ENCODE data around the gene NMRK1. TPM values are rescaled to one million over a fixed set of nuclear protein-coding genes. Genes with fewer than 3 reads are reported as not detected.

NMRK1 gene
- total and polyA plus RNA-seq, 2 donors = 26.1 to 126 TPM

GRCh38 chr9:75123696-75124095 is 35.7 kb upstream of the NMRK1 start:
- no peak for DNase-seq (ENCODE audit: low read depth in 6 of 9, low spot score in 9 of 9)
- peaks cover 8 to 20% of the 10 kb centered on the region in 2 donors for H3K36me3 ChIP-seq (ENCODE audit: control insufficient read depth in 2 of 2, insufficient read depth in 2 of 2, low read length in 1 of 2)
- H3K27ac ChIP-seq (ENCODE audit: low read depth in 1 of 2, low read length in 1 of 2) = no peak overlapping the region
- no peaks in the 10 kb centered on the region for H3K27me3 ChIP-seq (ENCODE audit: control insufficient read depth in 2 of 2, insufficient read depth in 1 of 2, low read length in 1 of 2)
- H3K4me1 ChIP-seq (ENCODE audit: control insufficient read depth in 2 of 2, insufficient read depth in 2 of 2, low read length in 2 of 2) = no peaks in the 10 kb centered on the region
- no peaks in the 10 kb centered on the region for H3K9me3 ChIP-seq (ENCODE audit: control insufficient read depth in 2 of 2, insufficient read depth in 1 of 2, low read length in 1 of 2)
- WGBS = 98% methylated on average over 10 of the region's 10 CpGs
- H3K4me3 ChIP-seq (ENCODE audit: low read length in 2 of 2) = no peak overlapping the region

DNA sequence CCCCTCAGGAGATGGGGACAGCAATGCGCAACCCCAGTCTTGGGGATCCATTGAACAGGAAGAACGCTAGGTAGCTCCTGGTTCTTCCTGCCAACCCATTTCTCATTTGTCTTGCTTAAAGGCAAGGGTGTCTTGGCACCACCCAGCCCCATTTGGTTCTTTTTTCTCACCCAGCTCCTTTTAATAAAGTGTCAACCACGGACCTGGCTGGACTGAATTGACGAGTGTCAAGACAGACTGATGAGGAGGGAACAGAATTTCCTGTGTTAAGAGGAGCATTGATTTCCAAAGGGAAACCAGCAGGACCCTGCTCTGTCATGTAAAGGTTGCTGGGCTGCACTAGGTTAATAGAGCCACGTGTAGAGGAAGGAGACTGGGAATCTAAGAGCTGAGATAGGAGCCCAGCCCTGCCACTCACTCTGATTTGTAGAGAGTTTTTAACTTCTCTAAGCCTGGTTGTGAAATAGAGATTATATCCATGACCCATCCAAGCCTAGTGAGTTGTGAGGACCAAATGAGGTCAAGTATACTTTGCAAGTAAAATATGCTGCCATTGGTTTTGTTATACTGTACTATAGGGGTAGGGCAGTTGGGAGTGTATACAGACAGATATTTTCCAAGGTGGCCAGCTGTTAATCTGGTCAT is 34.1 kb upstream of the NMRK1 start:
- WGBS = 97% methylated on average over 5 of the region's 5 CpGs
- H3K36me3 ChIP-seq (ENCODE audit: control insufficient read depth in 2 of 2, insufficient read depth in 2 of 2, low read length in 1 of 2) = peaks cover 10 to 29% of the 10 kb centered on the region in 2 donors
- no peak overlapping the region for H3K27ac ChIP-seq (ENCODE audit: low read depth in 1 of 2, low read length in 1 of 2)
- no peaks in the 10 kb centered on the region for H3K9me3 ChIP-seq (ENCODE audit: control insufficient read depth in 2 of 2, insufficient read depth in 1 of 2, low read length in 1 of 2)
- no peaks in the 10 kb centered on the region for H3K27me3 ChIP-seq (ENCODE audit: control insufficient read depth in 2 of 2, insufficient read depth in 1 of 2, low read length in 1 of 2)
- H3K4me3 ChIP-seq (ENCODE audit: low read length in 2 of 2) = no peak overlapping the region
- H3K4me1 ChIP-seq (ENCODE audit: control insufficient read depth in 2 of 2, insufficient read depth in 2 of 2, low read length in 2 of 2) = no peaks in the 10 kb centered on the region
- no peak for DNase-seq (ENCODE audit: low read depth in 6 of 9, low spot score in 9 of 9)

DNA sequence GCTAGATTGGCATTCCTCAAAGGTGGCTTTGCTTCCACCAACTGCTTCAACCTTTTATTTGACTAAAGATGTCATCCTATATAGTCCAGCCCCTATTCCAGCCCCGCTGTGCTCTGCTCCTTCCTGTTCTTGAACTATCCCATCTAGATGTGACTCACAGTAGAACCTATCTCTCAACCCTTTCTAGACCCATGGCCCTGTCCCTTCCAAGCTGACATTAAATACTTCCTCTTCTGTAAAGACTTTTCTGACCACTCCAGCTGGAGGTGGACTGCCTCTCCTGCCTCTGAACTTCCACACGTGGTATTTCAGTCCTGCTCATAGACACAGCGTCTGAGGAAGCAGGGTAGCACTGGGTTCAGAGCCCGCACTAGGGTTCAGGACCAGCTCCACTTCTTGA is 32.7 kb upstream of the NMRK1 start:
- no peaks in the 10 kb centered on the region for H3K27me3 ChIP-seq (ENCODE audit: control insufficient read depth in 2 of 2, insufficient read depth in 1 of 2, low read length in 1 of 2)
- no peak for DNase-seq (ENCODE audit: low read depth in 6 of 9, low spot score in 9 of 9)
- H3K36me3 ChIP-seq (ENCODE audit: control insufficient read depth in 2 of 2, insufficient read depth in 2 of 2, low read length in 1 of 2) = peaks cover 10 to 29% of the 10 kb centered on the region in 2 donors
- no peaks in the 10 kb centered on the region for H3K9me3 ChIP-seq (ENCODE audit: control insufficient read depth in 2 of 2, insufficient read depth in 1 of 2, low read length in 1 of 2)
- H3K4me1 ChIP-seq (ENCODE audit: control insufficient read depth in 2 of 2, insufficient read depth in 2 of 2, low read length in 2 of 2) = no peaks in the 10 kb centered on the region
- WGBS = 94% methylated on average over 4 of the region's 4 CpGs
- H3K27ac ChIP-seq (ENCODE audit: low read depth in 1 of 2, low read length in 1 of 2) = no peak overlapping the region
- H3K4me3 ChIP-seq (ENCODE audit: low read length in 2 of 2) = no peak overlapping the region

- WGBS = 96% methylated on average over 1 of the region's 1 CpG
- no peak overlapping the region for H3K27ac ChIP-seq (ENCODE audit: low read depth in 1 of 2, low read length in 1 of 2)
- peaks cover 10 to 28% of the 10 kb centered on the region in 2 donors for H3K36me3 ChIP-seq (ENCODE audit: control insufficient read depth in 2 of 2, insufficient read depth in 2 of 2, low read length in 1 of 2)
- no peaks in the 10 kb centered on the region for H3K9me3 ChIP-seq (ENCODE audit: control insufficient read depth in 2 of 2, insufficient read depth in 1 of 2, low read length in 1 of 2)
- H3K4me1 ChIP-seq (ENCODE audit: control insufficient read depth in 2 of 2, insufficient read depth in 2 of 2, low read length in 2 of 2) = no peaks in the 10 kb centered on the region
- no peak overlapping the region for H3K4me3 ChIP-seq (ENCODE audit: low read length in 2 of 2)
- no peak for DNase-seq (ENCODE audit: low read depth in 6 of 9, low spot score in 9 of 9)
- H3K27me3 ChIP-seq (ENCODE audit: control insufficient read depth in 2 of 2, insufficient read depth in 1 of 2, low read length in 1 of 2) = no peaks in the 10 kb centered on the region
Observed at GRCh38 chr9:75117564-75117963, 29.6 kb upstream of the NMRK1 start.

GRCh38 chr9:75116306-75116705 is 28.4 kb upstream of the NMRK1 start:
- Histone ChIP-seq H3K4me3 (ENCODE audit: low read length in 2 of 2) (no peak overlapping the region), H3K27ac (ENCODE audit: low read depth in 1 of 2, low read length in 1 of 2) (no peak overlapping the region), H3K36me3 (ENCODE audit: control insufficient read depth in 2 of 2, insufficient read depth in 2 of 2, low read length in 1 of 2) (peaks cover 10 to 17% of the 10 kb centered on the region in 2 donors), H3K4me1 (ENCODE audit: control insufficient read depth in 2 of 2, insufficient read depth in 2 of 2, low read length in 2 of 2) (no peaks in the 10 kb centered on the region), H3K27me3 (ENCODE audit: control insufficient read depth in 2 of 2, insufficient read depth in 1 of 2, low read length in 1 of 2) (no peaks in the 10 kb centered on the region), H3K9me3 (ENCODE audit: control insufficient read depth in 2 of 2, insufficient read depth in 1 of 2, low read length in 1 of 2) (no peaks in the 10 kb centered on the region)
- WGBS = 90% methylated on average over 4 of the region's 4 CpGs
- no peak for DNase-seq (ENCODE audit: low read depth in 6 of 9, low spot score in 9 of 9)

DNA sequence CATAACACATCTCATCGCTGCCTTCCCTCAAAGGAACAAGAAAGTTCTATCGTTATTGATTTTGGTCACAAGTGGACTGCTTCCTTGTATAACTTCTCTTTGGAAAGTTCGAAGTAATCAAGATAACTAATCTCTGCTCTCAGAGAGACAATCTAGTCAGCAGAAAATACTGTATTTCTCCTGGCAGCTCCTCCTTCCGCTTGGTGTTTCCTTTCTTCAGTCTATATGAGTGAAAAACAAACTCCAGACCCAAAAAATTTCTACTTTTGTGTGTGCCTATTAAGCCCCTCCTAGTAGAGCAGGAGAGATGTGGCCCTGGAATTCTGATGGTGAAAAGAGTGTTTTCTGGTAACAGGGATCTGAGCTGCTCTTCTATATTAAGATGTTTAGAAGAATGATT is 24.8 kb upstream of the NMRK1 start:
- H3K4me1 ChIP-seq (ENCODE audit: control insufficient read depth in 2 of 2, insufficient read depth in 2 of 2, low read length in 2 of 2) = no peaks in the 10 kb centered on the region
- no peaks in the 10 kb centered on the region for H3K36me3 ChIP-seq (ENCODE audit: control insufficient read depth in 2 of 2, insufficient read depth in 2 of 2, low read length in 1 of 2)
- H3K27ac ChIP-seq (ENCODE audit: low read depth in 1 of 2, low read length in 1 of 2) = no peak overlapping the region
- no peak for DNase-seq (ENCODE audit: low read depth in 6 of 9, low spot score in 9 of 9)
- no peaks in the 10 kb centered on the region for H3K27me3 ChIP-seq (ENCODE audit: control insufficient read depth in 2 of 2, insufficient read depth in 1 of 2, low read length in 1 of 2)
- WGBS = 91% methylated on average over 4 of the region's 4 CpGs
- no peak overlapping the region for H3K4me3 ChIP-seq (ENCODE audit: low read length in 2 of 2)
- no peaks in the 10 kb centered on the region for H3K9me3 ChIP-seq (ENCODE audit: control insufficient read depth in 2 of 2, insufficient read depth in 1 of 2, low read length in 1 of 2)

GRCh38 chr9:75111019-75111622 is 23.2 kb upstream of the NMRK1 start:
- Histone ChIP-seq H3K4me1 (ENCODE audit: control insufficient read depth in 2 of 2, insufficient read depth in 2 of 2, low read length in 2 of 2) (no peaks in the 10 kb centered on the region), H3K27me3 (ENCODE audit: control insufficient read depth in 2 of 2, insufficient read depth in 1 of 2, low read length in 1 of 2) (no peaks in the 10 kb centered on the region), H3K4me3 (ENCODE audit: low read length in 2 of 2) (no peak overlapping the region), H3K9me3 (ENCODE audit: control insufficient read depth in 2 of 2, insufficient read depth in 1 of 2, low read length in 1 of 2) (no peaks in the 10 kb centered on the region), H3K36me3 (ENCODE audit: control insufficient read depth in 2 of 2, insufficient read depth in 2 of 2, low read length in 1 of 2) (no peaks in the 10 kb centered on the region), H3K27ac (ENCODE audit: low read depth in 1 of 2, low read length in 1 of 2) (no peak overlapping the region)
- 92% methylated on average over 5 of the region's 5 CpGs for WGBS
- no peak for DNase-seq (ENCODE audit: low read depth in 6 of 9, low spot score in 9 of 9)

DNA sequence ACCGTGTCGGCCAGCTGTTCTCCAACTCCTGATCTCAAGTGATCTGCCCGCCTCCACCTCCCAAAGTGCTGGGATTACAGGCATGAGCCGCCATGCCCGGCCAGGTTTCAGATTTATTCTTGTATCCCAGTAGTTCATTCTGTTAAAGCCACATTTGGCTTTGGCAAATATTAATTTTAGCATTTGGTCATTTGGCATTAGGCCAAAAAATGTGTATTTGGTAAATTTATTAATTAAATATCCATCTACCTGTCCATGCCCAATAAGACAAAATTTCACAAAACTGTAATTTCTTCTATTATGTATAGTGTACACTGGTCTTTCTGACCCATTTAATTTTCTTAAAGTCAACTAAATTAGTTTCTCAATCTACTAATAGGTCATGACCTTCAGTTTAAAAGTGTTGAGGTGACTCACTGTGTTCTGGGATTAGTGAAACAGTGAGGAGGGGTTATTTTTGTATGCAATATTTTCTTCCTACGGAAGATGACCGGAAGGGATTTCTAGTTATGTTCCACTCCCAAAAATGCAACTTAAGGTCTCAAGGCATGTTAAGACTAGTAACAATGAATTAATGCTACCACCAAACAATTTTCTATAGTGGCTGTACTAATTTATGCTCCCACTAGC is 21.4 kb upstream of the NMRK1 start:
- H3K27ac ChIP-seq (ENCODE audit: low read depth in 1 of 2, low read length in 1 of 2) = no peak overlapping the region
- H3K4me1 ChIP-seq (ENCODE audit: control insufficient read depth in 2 of 2, insufficient read depth in 2 of 2, low read length in 2 of 2) = no peaks in the 10 kb centered on the region
- WGBS = 98% methylated on average over 7 of the region's 7 CpGs
- H3K36me3 ChIP-seq (ENCODE audit: control insufficient read depth in 2 of 2, insufficient read depth in 2 of 2, low read length in 1 of 2) = no peaks in the 10 kb centered on the region
- DNase-seq (ENCODE audit: low read depth in 6 of 9, low spot score in 9 of 9) = no peak
- H3K27me3 ChIP-seq (ENCODE audit: control insufficient read depth in 2 of 2, insufficient read depth in 1 of 2, low read length in 1 of 2) = no peaks in the 10 kb centered on the region
- H3K4me3 ChIP-seq (ENCODE audit: low read length in 2 of 2) = no peak overlapping the region
- H3K9me3 ChIP-seq (ENCODE audit: control insufficient read depth in 2 of 2, insufficient read depth in 1 of 2, low read length in 1 of 2) = no peaks in the 10 kb centered on the region

DNA sequence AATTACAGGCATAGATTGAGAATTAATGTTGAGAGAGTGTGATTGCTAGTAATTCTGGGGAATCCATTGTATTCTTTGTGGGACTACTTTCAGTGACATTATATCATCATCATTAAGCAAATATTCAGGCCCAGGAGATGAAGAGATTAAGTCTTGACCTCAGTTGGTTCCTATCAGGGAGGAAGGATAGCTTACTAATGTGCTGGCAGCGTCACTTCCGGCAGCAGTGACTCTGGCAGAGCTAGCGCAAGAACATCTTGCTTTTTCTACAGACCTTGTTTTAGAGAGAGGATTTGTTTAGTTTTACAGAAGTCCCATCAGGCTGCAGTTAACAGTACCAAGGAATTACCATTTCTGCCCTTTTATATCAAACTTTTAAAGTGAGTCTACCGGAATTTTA is 20.6 kb upstream of the NMRK1 start:
- H3K9me3 ChIP-seq (ENCODE audit: control insufficient read depth in 2 of 2, insufficient read depth in 1 of 2, low read length in 1 of 2) = no peaks in the 10 kb centered on the region
- no peaks in the 10 kb centered on the region for H3K27me3 ChIP-seq (ENCODE audit: control insufficient read depth in 2 of 2, insufficient read depth in 1 of 2, low read length in 1 of 2)
- no peak overlapping the region for H3K27ac ChIP-seq (ENCODE audit: low read depth in 1 of 2, low read length in 1 of 2)
- no peak overlapping the region for H3K4me3 ChIP-seq (ENCODE audit: low read length in 2 of 2)
- no peaks in the 10 kb centered on the region for H3K36me3 ChIP-seq (ENCODE audit: control insufficient read depth in 2 of 2, insufficient read depth in 2 of 2, low read length in 1 of 2)
- 94% methylated on average over 4 of the region's 4 CpGs for WGBS
- DNase-seq (ENCODE audit: low read depth in 6 of 9, low spot score in 9 of 9) = no peak
- no peaks in the 10 kb centered on the region for H3K4me1 ChIP-seq (ENCODE audit: control insufficient read depth in 2 of 2, insufficient read depth in 2 of 2, low read length in 2 of 2)

All from thymus (tissue), 11 donors.